GM12873 (cell line): ENCODE measurements around the gene MEGF8.

ENCODE experiments used
- CTCF ChIP-seq: IDR thresholded peaks from 2 replicates; pipeline ENCODE4 v1.5.1; 2012; ENCODE audit warnings: low read depth, mild to moderate bottlenecking, moderate library complexity, low read length, control low read depth; ENCODE audit not compliant: insufficient read depth; ENCODE audit errors: missing control alignments

MEGF8 gene

GRCh38 chr19:42284066-42284501, 41.4 kb upstream of the MEGF8 start:
- TF ChIP-seq CTCF = no peak

DNA sequence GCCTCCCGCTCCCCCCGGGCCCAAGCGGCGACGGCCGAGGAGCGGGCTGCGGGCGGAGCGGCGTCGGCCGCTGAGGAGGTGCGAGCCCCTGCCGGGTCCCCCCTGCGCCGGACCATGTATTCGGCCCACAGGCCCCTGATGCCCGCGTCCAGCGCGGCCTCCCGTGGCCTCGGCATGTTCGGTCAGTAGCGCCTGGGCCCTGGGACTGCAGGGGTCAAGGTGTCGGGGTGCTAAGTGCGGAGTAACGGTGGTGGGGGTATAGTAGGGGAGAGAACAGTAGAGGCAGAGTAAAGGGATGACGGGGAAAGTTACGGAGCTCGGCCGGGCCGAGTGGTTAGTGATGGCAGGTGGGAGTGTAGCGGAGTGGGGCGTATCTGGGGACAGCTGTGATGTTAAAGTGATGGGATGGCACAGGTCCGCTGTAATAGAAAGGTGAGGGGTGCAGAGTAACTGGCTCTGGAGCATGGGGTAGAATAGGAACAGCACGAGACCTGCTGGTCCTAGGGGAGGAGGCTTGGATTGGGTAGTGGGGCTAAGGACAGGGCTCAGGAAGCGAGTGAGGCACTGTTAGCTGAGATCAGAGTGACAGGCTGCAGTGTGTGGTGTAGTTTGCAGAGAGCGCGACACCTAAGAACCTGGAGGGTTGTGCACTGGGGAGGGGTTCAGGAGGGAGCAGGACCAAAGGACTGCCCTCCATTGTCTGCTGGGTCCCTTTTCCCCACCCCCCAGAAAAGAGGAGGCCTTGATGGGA, 40.7 kb upstream of the MEGF8 start:
- no peak for TF ChIP-seq CTCF

- TF ChIP-seq CTCF = no peak
Measured at GRCh38 chr19:42285541-42285941, 39.9 kb upstream of the MEGF8 start.

DNA sequence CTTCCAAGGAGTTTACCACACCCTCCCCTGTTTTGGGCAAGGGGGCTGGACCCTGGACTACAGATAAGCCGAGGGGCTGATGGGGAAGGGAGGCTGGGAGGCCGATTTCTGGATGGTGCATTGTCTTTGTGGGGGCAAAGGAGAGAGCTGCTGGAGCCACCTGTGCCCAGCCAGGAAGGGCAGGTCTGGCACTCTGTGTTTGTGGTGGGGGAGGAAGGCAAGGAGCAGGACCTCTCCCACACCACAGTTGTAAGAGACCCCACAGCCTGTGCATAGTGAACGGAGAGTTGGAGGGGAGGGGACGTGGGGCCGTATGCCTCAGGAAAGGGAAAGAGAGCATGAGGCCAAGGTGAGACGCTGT, 39.5 kb upstream of the MEGF8 start:
- TF ChIP-seq CTCF = no peak

DNA sequence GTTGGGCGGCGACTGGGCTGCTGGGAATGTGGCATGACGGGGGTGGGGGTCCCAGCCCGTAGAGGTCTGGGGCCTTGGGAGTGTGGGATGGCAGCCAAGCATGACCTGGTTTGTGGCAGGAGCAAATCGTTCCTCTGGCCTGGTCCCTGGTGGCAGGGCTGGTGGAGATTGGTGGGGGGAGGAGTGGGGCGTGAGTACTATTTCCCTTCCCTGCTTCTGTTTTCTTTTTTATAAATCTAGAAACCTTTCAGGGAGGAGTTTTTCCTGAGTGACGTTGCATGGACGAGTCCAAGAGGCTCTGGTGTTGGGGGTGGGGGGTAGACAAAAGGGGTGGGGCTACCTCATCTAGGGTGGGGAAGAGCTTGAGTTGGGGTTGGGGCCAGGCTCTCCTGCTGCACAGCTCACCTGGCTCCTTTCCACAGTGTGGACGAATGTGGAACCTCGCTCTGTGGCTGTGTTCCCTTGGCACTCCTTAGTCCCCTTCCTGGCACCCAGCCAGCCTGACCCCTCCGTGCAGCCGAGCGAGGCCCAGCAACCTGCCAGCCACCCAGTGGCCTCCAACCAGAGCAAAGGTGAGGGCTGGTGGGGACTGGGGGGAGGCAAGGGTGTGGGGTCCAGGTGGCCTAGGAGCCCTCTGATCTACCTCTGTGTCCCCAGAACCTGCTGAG, 39.0 kb upstream of the MEGF8 start:
- no peak for TF ChIP-seq CTCF

- TF ChIP-seq CTCF = no peak
Measured at GRCh38 chr19:42287017-42287826, 38.2 kb upstream of the MEGF8 start.

DNA sequence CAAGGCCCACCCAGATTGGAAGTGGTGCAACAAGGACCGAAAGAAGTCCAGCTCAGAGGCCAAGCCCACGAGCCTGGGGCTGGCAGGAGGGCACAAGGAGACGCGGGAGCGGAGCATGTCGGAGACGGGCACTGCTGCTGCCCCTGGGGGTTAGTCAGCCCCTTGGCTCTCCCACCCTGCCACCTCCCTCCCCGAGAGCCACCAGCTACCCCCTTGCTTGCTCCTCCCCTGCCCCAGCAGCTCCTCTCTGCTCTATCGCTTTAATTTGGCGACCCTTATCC, 37.7 kb upstream of the MEGF8 start:
- no peak for TF ChIP-seq CTCF
